Cardiac muscle cell (in vitro differentiated cells and primary cell): Measurements from ENCODE around the gene PRELID2. TPM values are rescaled to one million over a fixed set of nuclear protein-coding genes. Genes with fewer than 3 reads are reported as not detected.

ENCODE experiments used
- DNase-seq, 2 donors: peaks; one replicate each; pipeline versions ENCODE4 v3.0.0 to v3.0.0-alpha.2; 2010 to 2017; ENCODE audit warnings: low read depth in 1 of 2, low spot score in 1 of 2
- H3K27ac ChIP-seq: fragments of 200-600 bp; sonication (generic); 2 replicates; pipeline ENCODE4 v1.5.1; 2016
- H3K27me3 ChIP-seq: fragments of 200-600 bp; sonication (generic); 2 replicates; pipeline ENCODE4 v1.6.0; 2016; ENCODE audit warnings: control low read depth
- H3K36me3 ChIP-seq: fragments of 200-600 bp; sonication (generic); 2 replicates; pipeline ENCODE4 v1.5.1; 2016; ENCODE audit warnings: control low read depth
- H3K4me1 ChIP-seq: fragments of 200-600 bp; sonication (generic); 2 replicates; pipeline ENCODE4 v1.8.1; 2017; ENCODE audit warnings: low read depth, mild to moderate bottlenecking, mixed run types
- H3K4me3 ChIP-seq: fragments of 200-600 bp; sonication (generic); 2 replicates; pipeline ENCODE4 v1.5.1; 2016; ENCODE audit warnings: mild to moderate bottlenecking
- H3K9me3 ChIP-seq: fragments of 200-600 bp; sonication (generic); 2 replicates; pipeline ENCODE4 v1.5.1; 2017; ENCODE audit warnings: low read depth, mild to moderate bottlenecking, control low read depth
- polyA plus RNA-seq: library from polyadenylated mRNA; unstranded; fragments of >200 nt; fragmentation: Nextera tagmentation; extraction: Ambion mirVana; gene quantifications from 2 replicates; pipeline ENCODE4 v1.2.1, GENCODE V29; 2016
- total RNA-seq: library from RNA; depleted of rRNA; stranded (reverse); fragments of >200 nt; gene quantifications from 2 replicates; pipeline ENCODE4 v1.2.3, GENCODE V29; 2016
- TF ChIP-seq, protein P1 (sequence below): IDR thresholded peaks from 2 replicates; pipeline ENCODE4 v1.5.1; 2012; ENCODE audit warnings: low read depth, mild to moderate bottlenecking, low read length

The PRELID2 gene
- total and polyA plus RNA-seq, 2 experiments from 2014 or later = 26.3 to 41.2 TPM

GRCh38 chr5:145764325-145764724, 70.8 kb downstream of the PRELID2 start:
- DNase-seq = no peak
- Histone ChIP-seq H3K27me3 (no peaks in the 10 kb centered on the region), H3K4me3 (no peak overlapping the region), H3K27ac (no peak overlapping the region), H3K36me3 (no peaks in the 10 kb centered on the region), H3K9me3 (no peaks in the 10 kb centered on the region), H3K4me1 (peaks cover 7% of the 10 kb centered on the region)
- TF ChIP-seq, protein P1, sequence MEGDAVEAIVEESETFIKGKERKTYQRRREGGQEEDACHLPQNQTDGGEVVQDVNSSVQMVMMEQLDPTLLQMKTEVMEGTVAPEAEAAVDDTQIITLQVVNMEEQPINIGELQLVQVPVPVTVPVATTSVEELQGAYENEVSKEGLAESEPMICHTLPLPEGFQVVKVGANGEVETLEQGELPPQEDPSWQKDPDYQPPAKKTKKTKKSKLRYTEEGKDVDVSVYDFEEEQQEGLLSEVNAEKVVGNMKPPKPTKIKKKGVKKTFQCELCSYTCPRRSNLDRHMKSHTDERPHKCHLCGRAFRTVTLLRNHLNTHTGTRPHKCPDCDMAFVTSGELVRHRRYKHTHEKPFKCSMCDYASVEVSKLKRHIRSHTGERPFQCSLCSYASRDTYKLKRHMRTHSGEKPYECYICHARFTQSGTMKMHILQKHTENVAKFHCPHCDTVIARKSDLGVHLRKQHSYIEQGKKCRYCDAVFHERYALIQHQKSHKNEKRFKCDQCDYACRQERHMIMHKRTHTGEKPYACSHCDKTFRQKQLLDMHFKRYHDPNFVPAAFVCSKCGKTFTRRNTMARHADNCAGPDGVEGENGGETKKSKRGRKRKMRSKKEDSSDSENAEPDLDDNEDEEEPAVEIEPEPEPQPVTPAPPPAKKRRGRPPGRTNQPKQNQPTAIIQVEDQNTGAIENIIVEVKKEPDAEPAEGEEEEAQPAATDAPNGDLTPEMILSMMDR = no peak

GRCh38 chr5:145762833-145763232, 72.3 kb downstream of the PRELID2 start:
- Histone ChIP-seq H3K4me1 (no peaks in the 10 kb centered on the region), H3K9me3 (no peaks in the 10 kb centered on the region), H3K27me3 (no peaks in the 10 kb centered on the region), H3K27ac (no peak overlapping the region), H3K4me3 (no peak overlapping the region), H3K36me3 (no peaks in the 10 kb centered on the region)
- TF ChIP-seq, protein P1 = no peak
- DNase-seq = no peak

- Histone ChIP-seq H3K27me3 (no peaks in the 10 kb centered on the region), H3K9me3 (no peaks in the 10 kb centered on the region), H3K4me1 (no peaks in the 10 kb centered on the region), H3K4me3 (no peak overlapping the region), H3K27ac (no peak overlapping the region), H3K36me3 (no peaks in the 10 kb centered on the region)
- DNase-seq = no peak
- TF ChIP-seq, protein P1 = no peak
Measured at GRCh38 chr5:145761254-145761653, 73.9 kb downstream of the PRELID2 start.

- Histone ChIP-seq H3K27ac (no peak overlapping the region), H3K4me1 (no peaks in the 10 kb centered on the region), H3K9me3 (no peaks in the 10 kb centered on the region), H3K27me3 (no peaks in the 10 kb centered on the region), H3K4me3 (no peak overlapping the region), H3K36me3 (no peaks in the 10 kb centered on the region)
- TF ChIP-seq, protein P1 = no peak
- DNase-seq = no peak
Measured at GRCh38 chr5:145760660-145761059, 74.5 kb downstream of the PRELID2 start.

DNA sequence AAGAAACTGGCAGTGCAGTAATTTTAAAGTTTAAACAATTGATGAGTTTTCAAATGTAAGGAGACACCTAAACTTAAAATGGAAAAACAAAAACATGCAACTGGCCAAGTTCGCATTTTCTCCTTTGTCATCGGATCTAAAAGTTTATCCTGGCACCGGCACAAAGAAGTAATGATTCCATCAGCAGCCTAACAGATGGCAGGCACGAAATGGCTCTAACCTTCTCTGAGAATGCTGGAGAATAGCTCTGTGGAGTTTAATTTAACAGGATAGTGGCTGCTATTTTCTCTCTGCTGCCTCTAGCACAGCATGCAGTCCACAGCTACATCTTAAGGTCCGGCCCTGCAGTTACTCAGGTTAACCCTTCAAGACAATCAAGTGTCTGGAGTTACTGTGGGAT, 82.2 kb downstream of the PRELID2 start:
- H3K27ac ChIP-seq = no peak overlapping the region
- TF ChIP-seq, protein P1 = no peak
- H3K36me3 ChIP-seq = no peaks in the 10 kb centered on the region
- H3K27me3 ChIP-seq = no peaks in the 10 kb centered on the region
- peak in 1 of 2 donors; percentile 20 for DNase-seq
- no peaks in the 10 kb centered on the region for H3K4me1 ChIP-seq
- no peak overlapping the region for H3K4me3 ChIP-seq
- no peaks in the 10 kb centered on the region for H3K9me3 ChIP-seq

- Histone ChIP-seq H3K27me3 (no peaks in the 10 kb centered on the region), H3K9me3 (no peaks in the 10 kb centered on the region), H3K27ac (no peak overlapping the region), H3K4me3 (no peak overlapping the region), H3K4me1 (no peaks in the 10 kb centered on the region), H3K36me3 (no peaks in the 10 kb centered on the region)
- no peak for DNase-seq
- TF ChIP-seq, protein P1 = no peak
Measured at GRCh38 chr5:145752534-145752933, 82.6 kb downstream of the PRELID2 start.
